HG03064 (cell line): Measurements from ENCODE around the gene XCL2.
"Not testable (repeated sequence)": the region's sequence is repeated elsewhere in the genome, so short reads cannot be mapped to it uniquely, and the experiment has no call there.

Experiments used
- ATAC-seq: cut with Tn5 transposase; IDR thresholded peaks from one replicate; pipeline ENCODE4 v1.9.1; 2021; ENCODE audit warnings: low read depth; ENCODE audit not compliant: unreplicated experiment

The XCL2 gene, protein sequence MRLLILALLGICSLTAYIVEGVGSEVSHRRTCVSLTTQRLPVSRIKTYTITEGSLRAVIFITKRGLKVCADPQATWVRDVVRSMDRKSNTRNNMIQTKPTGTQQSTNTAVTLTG

DNA sequence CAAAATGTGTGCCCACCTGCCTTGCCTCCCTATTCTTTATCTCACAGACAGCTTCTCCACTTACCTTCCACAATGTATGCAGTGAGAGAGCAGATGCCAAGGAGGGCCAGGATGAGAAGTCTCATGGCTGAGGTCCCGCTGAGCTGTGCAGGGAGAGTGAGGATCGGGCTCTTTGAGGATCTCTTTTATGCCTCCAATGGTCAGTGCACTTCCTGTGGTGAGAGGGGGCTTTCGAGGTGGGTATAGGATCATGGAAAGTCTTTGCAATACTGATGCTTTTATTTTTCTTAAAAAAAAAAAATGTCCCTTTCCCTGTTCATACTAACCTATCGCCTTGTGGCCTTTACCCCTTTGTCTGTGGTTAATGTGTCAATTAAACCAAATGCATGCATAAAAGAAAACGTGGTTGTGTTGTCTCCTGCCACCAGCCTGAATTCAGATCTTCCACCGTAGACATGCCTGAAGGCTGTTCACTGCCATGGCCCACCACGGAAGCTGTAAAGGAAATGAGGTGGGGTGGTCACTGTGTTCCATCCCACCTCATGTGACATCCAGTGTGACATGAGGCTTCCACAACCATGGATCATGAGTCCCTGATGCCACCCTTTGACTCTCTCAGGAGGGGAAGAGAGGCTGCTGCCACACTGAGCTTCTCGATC, at the start of gene XCL2:
Gene XCL2 (minus strand): TSS at position 158 of the 659 bp plus-strand sequence. CDS start 33 bp downstream, at position 125.
- not testable (repeated sequence) for ATAC-seq

GRCh38 chr1:168591641-168592250, 47.9 kb upstream of the XCL2 start:
- no peak for ATAC-seq

- ATAC-seq, result no peak
These were observed 47.3 kb upstream of the XCL2 start for GRCh38 chr1:168591066-168591465.

DNA sequence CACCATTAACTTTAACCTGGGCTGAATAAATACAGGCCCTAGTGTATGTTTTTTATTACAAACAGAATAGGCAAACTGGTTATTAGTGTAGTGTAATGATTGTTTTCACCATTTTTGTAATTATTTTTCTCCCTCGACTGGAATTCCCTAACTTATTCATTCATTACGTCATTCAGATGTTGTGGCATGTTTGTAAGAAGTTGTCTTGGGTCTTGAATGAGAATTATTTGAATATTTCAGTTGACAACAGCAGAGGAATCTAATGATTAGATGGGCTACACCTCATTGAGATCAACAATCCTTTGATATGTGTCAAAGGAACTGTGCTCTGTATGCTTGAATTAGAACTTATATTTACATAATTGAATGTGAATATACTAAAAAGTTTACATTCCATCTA, 45.4 kb upstream of the XCL2 start:
- ATAC-seq, result no peak

DNA sequence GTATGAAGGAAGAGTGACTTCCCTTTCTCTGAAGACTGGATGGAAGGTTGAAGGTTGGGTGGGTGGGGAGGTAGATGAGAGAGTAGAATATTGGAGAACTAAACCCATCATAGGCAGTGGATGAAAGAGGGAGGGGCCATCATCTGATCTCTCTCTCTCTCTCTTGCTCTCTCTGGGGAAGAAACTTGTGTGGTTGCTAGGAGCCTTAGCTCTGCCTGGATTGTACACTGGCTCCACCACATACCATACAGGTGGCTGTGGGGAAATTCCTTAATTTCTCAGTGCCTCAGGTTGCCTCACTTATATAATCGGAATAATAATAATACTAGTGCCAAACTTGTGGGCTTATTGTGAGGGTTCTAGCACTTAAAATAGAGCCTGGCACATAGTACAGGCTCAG, 42.1 kb upstream of the XCL2 start:
- ATAC-seq, result no peak

DNA sequence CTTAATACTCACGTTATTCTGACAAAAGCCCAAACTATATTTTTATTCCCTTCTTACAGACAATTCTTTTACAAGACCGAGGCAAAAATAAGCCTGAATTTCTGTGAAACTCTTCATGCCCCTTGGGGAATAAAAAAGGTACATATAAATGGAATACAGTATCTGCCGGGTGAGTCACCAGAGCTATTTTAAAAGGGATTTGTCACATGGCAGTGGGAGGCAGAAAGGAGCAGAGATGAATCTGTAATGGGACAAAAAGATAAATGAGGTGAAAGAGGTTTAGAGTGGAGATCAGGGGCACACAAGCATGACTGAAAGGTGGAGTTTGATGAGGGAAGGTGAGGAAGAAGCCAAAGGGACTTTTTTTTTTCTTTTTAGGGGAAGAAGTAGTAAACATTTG, 41.4 kb upstream of the XCL2 start:
- ATAC-seq, result no peak

- ATAC-seq, result no peak
These were observed 39.8 kb upstream of the XCL2 start for GRCh38 chr1:168583571-168583970.

DNA sequence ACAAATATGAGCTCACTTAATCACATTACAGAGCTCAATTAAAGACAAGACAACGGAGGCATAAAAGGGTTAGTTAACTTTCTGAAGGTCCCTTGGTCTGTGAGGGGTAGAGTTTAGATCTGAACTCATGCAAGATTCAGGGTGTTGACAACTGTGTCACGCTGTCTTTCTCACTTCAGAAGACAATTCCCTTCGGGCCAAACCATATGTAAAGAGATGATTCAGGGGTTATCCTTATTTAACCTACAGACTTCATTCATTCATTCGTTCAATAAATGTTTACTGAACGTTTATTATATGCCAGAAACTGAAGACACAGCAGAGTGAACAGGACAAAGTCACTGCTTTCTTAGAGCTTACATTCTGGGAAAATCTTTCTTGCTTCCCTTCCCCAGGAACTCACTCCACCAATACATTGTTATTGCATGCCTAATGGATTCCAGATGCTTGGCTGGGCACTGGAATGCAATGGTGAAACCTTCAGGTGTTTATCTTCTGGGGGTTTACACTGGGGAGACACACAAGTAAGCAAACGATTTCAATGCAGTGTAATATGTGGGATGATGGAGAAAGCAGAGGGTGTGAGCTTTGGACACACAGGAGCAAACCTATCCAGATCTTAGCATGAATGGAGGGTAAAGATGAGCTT, 39.0 kb upstream of the XCL2 start:
- ATAC-seq, result no peak

DNA sequence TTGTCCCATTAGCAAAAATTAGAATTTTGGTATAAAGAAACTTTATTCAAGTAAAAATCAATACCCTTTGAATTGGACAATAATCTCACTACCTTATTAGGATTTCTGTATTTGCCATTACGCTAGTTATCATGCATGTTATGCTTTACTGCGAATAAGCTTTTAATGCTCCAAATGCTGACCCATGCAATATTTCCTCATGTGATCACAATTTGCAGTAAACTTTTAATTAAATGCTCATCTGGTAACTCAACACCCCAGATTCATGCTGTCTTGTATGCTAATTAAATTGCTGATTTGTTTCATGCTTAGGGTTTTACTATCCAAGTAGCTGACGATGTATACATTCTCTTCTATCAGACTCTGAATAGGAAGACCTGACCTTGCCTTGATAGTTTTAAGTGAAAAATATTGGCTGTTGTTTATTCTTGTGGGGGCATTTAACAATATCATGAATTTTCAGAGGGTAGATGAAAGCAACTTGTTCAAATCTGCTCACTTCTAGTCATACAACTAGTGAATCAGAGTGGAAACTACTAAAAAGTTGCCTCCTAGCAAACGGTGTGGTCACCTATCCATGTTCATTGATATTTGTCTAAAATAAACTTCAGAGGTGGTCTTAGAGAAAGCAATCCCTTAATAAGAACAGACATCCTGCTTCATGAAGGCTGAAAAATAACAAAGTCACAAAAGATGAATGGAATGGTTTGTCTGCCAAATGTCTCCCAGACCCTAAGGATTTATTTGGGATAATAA, 38.2 kb upstream of the XCL2 start:
- no peak for ATAC-seq

- not testable (repeated sequence) for ATAC-seq
These were observed 37.2 kb upstream of the XCL2 start for GRCh38 chr1:168580991-168581390.

DNA sequence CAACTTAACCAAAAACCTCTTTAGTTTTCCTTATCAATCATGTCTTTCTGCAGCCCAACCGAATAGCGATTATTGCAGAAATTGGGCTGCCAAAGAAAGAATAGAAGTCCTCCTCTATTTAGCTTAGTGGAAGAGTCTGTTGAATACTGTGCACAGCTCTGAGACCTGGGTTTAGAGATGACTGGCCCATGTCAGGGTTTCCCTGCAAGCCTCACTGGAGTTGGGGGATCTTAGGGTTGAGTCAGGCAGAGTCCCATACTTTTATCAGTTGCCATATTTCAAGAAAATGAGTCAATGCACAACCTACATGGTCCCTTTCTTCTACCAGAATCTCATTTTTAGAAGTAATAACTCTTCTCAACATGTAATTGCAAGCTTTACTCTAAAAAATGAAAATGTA, 36.5 kb upstream of the XCL2 start:
- ATAC-seq, result not testable (repeated sequence)

DNA sequence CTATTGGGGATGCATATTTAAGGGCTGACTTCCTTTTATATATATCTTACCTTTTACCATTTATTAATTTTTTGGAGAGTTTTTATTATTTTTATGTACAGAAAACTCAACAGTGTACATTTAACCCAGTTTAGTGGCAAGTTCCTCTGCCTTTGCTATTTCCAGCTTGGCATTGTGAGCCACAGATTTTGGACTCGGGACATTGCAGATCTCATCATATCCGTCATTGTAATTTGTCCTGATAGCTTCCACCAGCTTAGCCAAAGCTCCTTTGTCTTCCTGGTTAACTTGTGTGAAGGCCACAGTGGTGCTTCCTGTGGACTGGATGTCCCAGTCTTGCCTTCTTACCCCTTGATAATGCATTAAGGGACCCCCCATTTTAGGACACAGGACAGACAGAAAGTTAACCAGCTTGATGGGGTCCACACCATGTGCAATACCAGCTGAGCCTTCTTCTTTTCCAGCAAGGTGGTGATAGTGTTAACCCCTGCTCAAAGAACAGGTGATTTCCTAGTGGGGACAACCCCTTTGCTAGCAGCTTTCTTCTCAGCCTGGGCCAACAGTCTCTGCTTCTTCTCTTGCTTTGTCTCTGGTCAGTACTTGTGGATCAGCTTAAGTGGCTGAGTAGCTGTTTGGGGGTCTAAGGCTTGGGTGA, 34.9 kb upstream of the XCL2 start:
- ATAC-seq, result not testable (repeated sequence)

GRCh38 chr1:168576245-168576688, 32.5 kb upstream of the XCL2 start, which contains the start of gene XCL1:
Gene XCL1, plus strand, starts transcription at chr1:168576605. Its CDS starts 33 bp downstream, at chr1:168576638.
- ATAC-seq, result not testable (repeated sequence)

GRCh38 chr1:168574234-168574633, 30.4 kb upstream of the XCL2 start:
- not testable (repeated sequence) for ATAC-seq

GRCh38 chr1:168572633-168573032, 28.8 kb upstream of the XCL2 start:
- no peak for ATAC-seq

DNA sequence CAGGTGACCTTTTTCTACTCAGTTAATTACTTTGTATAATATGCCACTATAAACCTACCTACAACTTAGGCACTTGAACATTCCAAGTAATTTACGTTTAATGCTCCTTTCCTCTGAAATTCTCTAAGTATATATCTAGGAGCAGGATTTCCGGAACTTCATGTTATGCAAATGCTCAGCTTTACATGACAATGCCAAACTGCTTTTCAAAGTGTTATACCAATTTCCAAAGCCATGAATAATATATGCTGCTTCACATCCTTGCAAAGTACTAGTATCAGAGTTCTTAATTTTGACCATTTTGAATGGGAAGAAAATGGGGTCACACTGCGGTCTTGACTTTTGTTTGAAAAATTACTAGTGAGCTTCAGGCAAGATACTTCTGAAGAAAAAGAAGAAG, 26.9 kb upstream of the XCL2 start:
- no peak for ATAC-seq

GRCh38 chr1:168568346-168568745, 24.5 kb upstream of the XCL2 start:
- ATAC-seq, result no peak

GRCh38 chr1:168567568-168567967, 23.8 kb upstream of the XCL2 start:
- ATAC-seq, result no peak

- no peak for ATAC-seq
These were observed 23.2 kb upstream of the XCL2 start for GRCh38 chr1:168567007-168567406.

DNA sequence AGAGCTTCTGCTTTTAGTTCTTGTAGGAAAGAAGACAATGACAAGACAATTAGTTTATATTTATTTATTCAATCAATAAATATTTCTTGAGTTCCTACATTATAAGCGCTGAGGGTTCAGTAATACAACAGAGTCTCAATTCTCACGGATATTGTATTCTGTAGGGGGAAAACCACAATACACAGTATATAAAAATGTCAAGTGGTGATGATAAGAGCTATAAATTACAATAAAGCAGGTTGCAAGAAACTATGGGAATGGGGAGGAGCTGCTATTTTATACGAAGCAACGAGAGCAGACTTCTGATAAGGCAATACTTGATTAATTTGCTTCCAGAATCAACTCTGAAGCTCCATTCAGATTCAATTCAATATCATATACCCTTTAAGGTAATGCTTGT, 22.0 kb upstream of the XCL2 start:
- ATAC-seq, result no peak
